Stimulated activated CD4-positive, alpha-beta T cell treated with anti-CD3 and anti-CD28 coated beads, Interleukin-15, amount 100 ng/mL, for 1 hour (primary cell): ENCODE measurements around the gene MAP2K2.

Source experiments
- DNase-seq, 2 donors: peaks; one replicate each; pipeline ENCODE4 v3.0.0-alpha.2; 2020; ENCODE audit warnings: low read depth in 1 of 2, low spot score in 1 of 2

The MAP2K2 gene

GRCh38 chr19:4100647-4101495 is 23.1 kb downstream of the MAP2K2 start:
- DNase-seq: no peak

- DNase-seq: no peak
Measured at GRCh38 chr19:4099041-4099764, 24.7 kb downstream of the MAP2K2 start.

- no peak for DNase-seq
Measured at GRCh38 chr19:4098493-4098892, 25.4 kb downstream of the MAP2K2 start.

GRCh38 chr19:4097501-4097900 is 26.4 kb downstream of the MAP2K2 start:
- no peak for DNase-seq

GRCh38 chr19:4096049-4096892 is 27.7 kb downstream of the MAP2K2 start:
- no peak for DNase-seq

GRCh38 chr19:4095488-4095844 is 28.5 kb downstream of the MAP2K2 start:
- no peak for DNase-seq

GRCh38 chr19:4094761-4095487 is 29.0 kb downstream of the MAP2K2 start:
- DNase-seq: no peak

- DNase-seq: no peak
Measured at GRCh38 chr19:4094291-4094690, 29.6 kb downstream of the MAP2K2 start.

- DNase-seq: no peak
Measured at GRCh38 chr19:4093643-4094175, 30.2 kb downstream of the MAP2K2 start.

- DNase-seq: no peak
Measured at GRCh38 chr19:4090356-4091220, 33.3 kb downstream of the MAP2K2 start.

GRCh38 chr19:4089946-4090345 is 34.0 kb downstream of the MAP2K2 start:
- no peak for DNase-seq

GRCh38 chr19:4089400-4089908 is 34.5 kb downstream of the MAP2K2 start:
- no peak for DNase-seq

GRCh38 chr19:4088975-4089374 is 34.9 kb downstream of the MAP2K2 start:
- peak in 1 of 2 donors; percentile 22 for DNase-seq

- DNase-seq: no peak
Measured at GRCh38 chr19:4087787-4088679, 35.9 kb downstream of the MAP2K2 start.

- no peak for DNase-seq
Measured at GRCh38 chr19:4086411-4086867, 37.5 kb downstream of the MAP2K2 start.

- no peak for DNase-seq
Measured at GRCh38 chr19:4084547-4084877, 39.4 kb downstream of the MAP2K2 start.

GRCh38 chr19:4083677-4084546 is 40.0 kb downstream of the MAP2K2 start:
- DNase-seq: no peak

- DNase-seq: no peak
Measured at GRCh38 chr19:4082172-4082571, 41.8 kb downstream of the MAP2K2 start.
